HCT116 (cell line): Measurements from ENCODE around the gene HIC1. TPM values are rescaled to one million over a fixed set of nuclear protein-coding genes. Genes with fewer than 3 reads are reported as not detected.

Experiments used
- ATAC-seq: fragments of 200-7000 bp; cut with Tn5 transposase; 2 replicates; pipeline ENCODE4 v1.9.1; 2020; ENCODE audit warnings: mild to moderate bottlenecking, moderate library complexity
- BruUV-seq: library from RNA; stranded (reverse); fragments of 400-500 nt; replicated peaks from 2 replicates; lab custom pipeline; 2021; lab: Mats Ljungman, UMichigan
- CTCF ChIA-PET: fragments of 300-600 bp; sonication (Branson Sonifier 250); formaldehyde crosslinking; loops from one replicate; lab custom pipeline; 2021; ENCODE audit warnings: antibody characterized with exemption; lab: Charles Lee
- POLR2A ChIA-PET: fragments of 300-600, 350-600 bp; sonication (Branson Sonifier 250); formaldehyde crosslinking; loops from one replicate; lab custom pipeline; 2021; ENCODE audit warnings: antibody characterized with exemption; lab: Charles Lee
- RAD21 ChIA-PET, 2 experiments: fragments of 300-600 bp; sonication (Branson Sonifier 250); formaldehyde crosslinking; loops; one replicate each; lab custom pipeline; 2023; ENCODE audit warnings: low total read pairs in 2 of 2; ENCODE audit not compliant: uncharacterized antibody in 2 of 2, unreplicated experiment in 2 of 2, low non-redundant PET in 1 of 2; lab: Charles Lee
- DNase-seq: peaks from one replicate; pipeline ENCODE4 v3.0.0-alpha.2; 2010; ENCODE audit warnings: low read depth, low spot score
- H2AFZ ChIP-seq: fragments of 200-600 bp; shearing (Covaris generic), sonication (generic); 2 replicates; pipeline ENCODE4 v1.6.1; 2017; ENCODE audit warnings: low read depth, mixed run types, mixed read lengths, antibody characterized with exemption, low read length; ENCODE audit not compliant: poor library complexity, severe bottlenecking
- H3K27ac ChIP-seq: 2 replicates; pipeline ENCODE4 v1.5.1; 2012; ENCODE audit warnings: low read depth, low read length
- H3K27me3 ChIP-seq: fragments of 200-600 bp; sonication (generic); 2 replicates; pipeline ENCODE4 v1.6.1; 2016; ENCODE audit warnings: mixed run types, low read length, mixed read lengths; ENCODE audit not compliant: insufficient read depth
- H3K36me3 ChIP-seq, 2 experiments: fragments of 200-500 bp in 1 of 2; fragments of 200-600 bp in 1 of 2; sonication (Bioruptor generic) in 1 of 2; sonication (generic) in 1 of 2; 2 replicates each; pipeline versions ENCODE4 v1.5.1 to v1.6.1; 2014 to 2016; ENCODE audit warnings: low read length in 2 of 2, inconsistent platforms in 1 of 2, mixed read lengths in 1 of 2, mixed run types in 1 of 2; ENCODE audit not compliant: insufficient read depth in 2 of 2, control insufficient read depth in 1 of 2
- H3K4me1 ChIP-seq, 2 experiments: fragments of 200-600 bp in 1 of 2; sonication (generic) in 1 of 2; 2 replicates each; pipeline versions ENCODE4 v1.5.1 to v1.6.1; 2012 to 2017; ENCODE audit warnings: low read length in 2 of 2, inconsistent platforms in 1 of 2, mild to moderate bottlenecking in 1 of 2, mixed read lengths in 1 of 2, mixed run types in 1 of 2, moderate library complexity in 1 of 2; ENCODE audit not compliant: insufficient read depth in 2 of 2, control insufficient read depth in 1 of 2
- H3K4me2 ChIP-seq: fragments of 200-600 bp; sonication (generic); 2 replicates; pipeline ENCODE4 v1.6.1; 2017; ENCODE audit warnings: mixed run types, low read length, mixed read lengths
- H3K4me3 ChIP-seq, 2 experiments: fragments of 200-600 bp in 1 of 2; sonication (generic) in 1 of 2; replicated peaks in 1 of 2; 2 replicates each; pipeline ENCODE4 v1.5.1; 2011 to 2016; ENCODE audit warnings: low read length in 2 of 2, control low read depth in 1 of 2, low read depth in 1 of 2, mild to moderate bottlenecking in 1 of 2, mixed read lengths in 1 of 2, mixed run types in 1 of 2
- H3K79me2 ChIP-seq: fragments of 200-600 bp; sonication (generic); 2 replicates; pipeline ENCODE4 v1.6.1; 2017; ENCODE audit warnings: mild to moderate bottlenecking, mixed run types, low read length, moderate library complexity, mixed read lengths; ENCODE audit not compliant: insufficient read depth
- H3K9ac ChIP-seq: fragments of 200-600 bp; sonication (generic); 2 replicates; pipeline ENCODE4 v1.6.1; 2016; ENCODE audit warnings: low read length, mixed read lengths
- H3K9me2 ChIP-seq: fragments of 200-600 bp; sonication (generic), shearing (Covaris generic); 2 replicates; pipeline ENCODE4 v1.6.1; 2017; ENCODE audit warnings: mixed run types, mild to moderate bottlenecking, moderate library complexity; ENCODE audit not compliant: insufficient read depth
- H3K9me3 ChIP-seq, 2 experiments: fragments of 200-500 bp in 1 of 2; fragments of 200-600 bp in 1 of 2; sonication (Bioruptor generic) in 1 of 2; sonication (generic) in 1 of 2; 2 replicates each; pipeline ENCODE4 v1.6.1; 2014 to 2017; ENCODE audit warnings: low read length in 2 of 2, mixed read lengths in 2 of 2, inconsistent platforms in 1 of 2, low read depth in 1 of 2, mild to moderate bottlenecking in 1 of 2, mixed run types in 1 of 2, moderate library complexity in 1 of 2; ENCODE audit not compliant: control insufficient read depth in 1 of 2, insufficient read depth in 1 of 2
- H4K20me1 ChIP-seq: fragments of 200-600 bp; sonication (generic), shearing (Covaris generic); 2 replicates; pipeline ENCODE4 v1.6.1; 2017; ENCODE audit warnings: mixed run types, mild to moderate bottlenecking, moderate library complexity; ENCODE audit not compliant: insufficient read depth
- ATF3 ChIP-seq: IDR thresholded peaks from 2 replicates; pipeline ENCODE4 v1.6.1; 2012
- CBX3 ChIP-seq: IDR thresholded peaks from 2 replicates; pipeline ENCODE4 v1.6.1; 2012; ENCODE audit warnings: low read depth
- CEBPB ChIP-seq: IDR thresholded peaks from 2 replicates; pipeline ENCODE4 v1.6.1; 2012; ENCODE audit warnings: low read depth
- CTCF ChIP-seq, 3 experiments: fragments of 200-600 bp in 1 of 3; sonication (generic) in 1 of 3; IDR thresholded peaks in 2 of 3; conservative IDR thresholded peaks in 1 of 3; 2 replicates each; pipeline ENCODE4 v1.5.1; 2012 to 2017; ENCODE audit warnings: low read depth in 2 of 3, low read length in 2 of 3, antibody characterized with exemption in 1 of 3, borderline replicate concordance in 1 of 3, control low read depth in 1 of 3, mild to moderate bottlenecking in 1 of 3, mixed read lengths in 1 of 3, mixed run types in 1 of 3, moderate library complexity in 1 of 3; ENCODE audit not compliant: insufficient read depth in 1 of 3
- EGR1 ChIP-seq: IDR thresholded peaks from 2 replicates; pipeline ENCODE4 v1.6.1; 2012; ENCODE audit warnings: low read depth
- ELF1 ChIP-seq: IDR thresholded peaks from 2 replicates; pipeline ENCODE4 v1.6.1; 2012; ENCODE audit warnings: low read depth, borderline replicate concordance
- EZH2phosphoT487 ChIP-seq: fragments of 200-600 bp; IDR thresholded peaks from 2 replicates; pipeline ENCODE4 v1.6.1; 2018; ENCODE audit warnings: antibody characterized with exemption, borderline replicate concordance
- FOSL1 ChIP-seq: IDR thresholded peaks from 2 replicates; pipeline ENCODE4 v1.6.1; 2012; ENCODE audit warnings: low read depth
- MAX ChIP-seq: IDR thresholded peaks from 2 replicates; pipeline ENCODE4 v1.6.1; 2012
- RAD21 ChIP-seq: IDR thresholded peaks from 2 replicates; pipeline ENCODE4 v1.6.1; 2012; ENCODE audit warnings: low read depth, mild to moderate bottlenecking
- REST ChIP-seq: IDR thresholded peaks from 2 replicates; pipeline ENCODE4 v1.6.1; 2012; ENCODE audit warnings: low read depth
- SP1 ChIP-seq: IDR thresholded peaks from 2 replicates; pipeline ENCODE4 v1.6.1; 2012; ENCODE audit warnings: low read depth
- SRF ChIP-seq: IDR thresholded peaks from 2 replicates; pipeline ENCODE4 v1.6.1; 2012; ENCODE audit warnings: low read depth
- YY1 ChIP-seq: IDR thresholded peaks from 2 replicates; pipeline ENCODE4 v1.6.1; 2011; ENCODE audit warnings: low read length, low read depth, moderate library complexity, mild to moderate bottlenecking; ENCODE audit not compliant: insufficient replicate concordance; ENCODE audit errors: extremely low read depth
- ZBTB33 ChIP-seq: IDR thresholded peaks from 2 replicates; pipeline ENCODE4 v1.6.1; 2011; ENCODE audit warnings: mild to moderate bottlenecking, low read length, moderate library complexity; ENCODE audit not compliant: insufficient replicate concordance; ENCODE audit errors: extremely low read depth
- ZFX ChIP-seq: fragments of 450-650 bp; IDR thresholded peaks from 2 replicates; pipeline ENCODE4 v1.6.1; 2017
- intact Hi-C: fragments of 100-400 bp; cut with micrococcal nuclease; formaldehyde crosslinking; loops from 2 replicates; pipeline ENCODE4 v1.10.0; 2022
- total RNA-seq: library from RNA; stranded (reverse); gene quantifications from one replicate; pipeline ENCODE4 v1.2.1, GENCODE V29; 2021; ENCODE audit not compliant: unreplicated experiment

Gene HIC1
- total RNA-seq, 1 experiment from 2014 or later, result 0.64 TPM

- H3K36me3 ChIP-seq, result no peaks in the 10 kb centered on the region
- no peak overlapping the region for H3K4me2 ChIP-seq
- TF ChIP-seq CTCF (IDR thresholded peaks at IDR 0.05 in 2 of 3, conservative IDR thresholded peaks at IDR 0.05 in 1 of 3; ENCODE audit: borderline replicate concordance in 1 of 3, insufficient read depth in 1 of 3, low read depth in 2 of 3, low read length in 2 of 3) (no peak), MAX (no peak), CBX3 (no peak), ZBTB33 (no peak), EGR1 (no peak), CEBPB (no peak), REST (no peak), YY1 (no peak), SRF (no peak), EZH2phosphoT487 (no peak), RAD21 (no peak), ELF1 (no peak), FOSL1 (no peak), ATF3 (no peak), ZFX (no peak), SP1 (no peak)
- H4K20me1 ChIP-seq, result no peaks in the 10 kb centered on the region
- no TSS peak for BruUV-seq
- no peak overlapping the region for H3K9ac ChIP-seq
- ATAC-seq, result no peak
- H3K9me3 ChIP-seq, result no peaks in the 10 kb centered on the region; a peak in 1 of 4 replicates
- H3K4me3 ChIP-seq, result no peak overlapping the region
- ChIA-PET POLR2A (no interaction called here), RAD21 (no interaction called here), CTCF (no interaction called here)
- H3K79me2 ChIP-seq, result no peaks in the 10 kb centered on the region
- intact Hi-C loops, result no loop called here
- H3K27me3 ChIP-seq, result no peaks in the 10 kb centered on the region
- no peaks in the 10 kb centered on the region for H3K9me2 ChIP-seq
- peaks cover 2 to 4% of the 10 kb centered on the region in 2 experiments; a peak in 2 of 4 replicates for H3K4me1 ChIP-seq
- no peak overlapping the region for H3K27ac ChIP-seq
- no peak for DNase-seq
- H2AFZ ChIP-seq, result no peak overlapping the region
Observed at GRCh38 chr17:2018716-2019510, 36.0 kb upstream of the HIC1 start.
